ENCODE data around the gene RANBP3.

RANBP3 gene

GRCh38 chr19:5958851-5959122 is 19.2 kb downstream of the RANBP3 start:
- no peaks in the 10 kb centered on the region for H3K27me3 ChIP-seq (ENCODE audit: control insufficient read depth in 2 of 2, insufficient read depth in 2 of 2, low read length in 2 of 2)
- peaks cover 0 to 6% of the 10 kb centered on the region in 2 donors for H3K36me3 ChIP-seq (ENCODE audit: control insufficient read depth in 2 of 2, insufficient read depth in 2 of 2, low read length in 2 of 2)
- no peaks in the 10 kb centered on the region for H3K9me3 ChIP-seq (ENCODE audit: control insufficient read depth in 2 of 2, low read length in 2 of 2)
- no peak overlapping the region for H3K9ac ChIP-seq (ENCODE audit: low read depth in 1 of 2, low read length in 2 of 2)
- no peak overlapping the region for H3K27ac ChIP-seq (ENCODE audit: low read depth in 2 of 2, low read length in 2 of 2)
- H3K4me3 ChIP-seq (ENCODE audit: low read length in 2 of 2), result no peak overlapping the region
- peaks cover 58 to 71% of the 10 kb centered on the region in 2 donors for H3K4me1 ChIP-seq (ENCODE audit: control insufficient read depth in 2 of 2, insufficient read depth in 2 of 2, low read length in 2 of 2)

- Histone ChIP-seq H3K9me3 (ENCODE audit: control insufficient read depth in 2 of 2, low read length in 2 of 2) (no peaks in the 10 kb centered on the region), H3K4me1 (ENCODE audit: control insufficient read depth in 2 of 2, insufficient read depth in 2 of 2, low read length in 2 of 2) (peaks cover 63 to 73% of the 10 kb centered on the region in 2 donors), H3K27ac (ENCODE audit: low read depth in 2 of 2, low read length in 2 of 2) (no peak overlapping the region), H3K4me3 (ENCODE audit: low read length in 2 of 2) (no peak overlapping the region), H3K36me3 (ENCODE audit: control insufficient read depth in 2 of 2, insufficient read depth in 2 of 2, low read length in 2 of 2) (peaks cover 0 to 6% of the 10 kb centered on the region in 2 donors), H3K9ac (ENCODE audit: low read depth in 1 of 2, low read length in 2 of 2) (no peak overlapping the region), H3K27me3 (ENCODE audit: control insufficient read depth in 2 of 2, insufficient read depth in 2 of 2, low read length in 2 of 2) (no peaks in the 10 kb centered on the region)
Observed at GRCh38 chr19:5958074-5958850, 19.7 kb downstream of the RANBP3 start.

GRCh38 chr19:5957170-5957569 is 20.8 kb downstream of the RANBP3 start:
- H3K9ac ChIP-seq (ENCODE audit: low read depth in 1 of 2, low read length in 2 of 2), result no peak overlapping the region
- H3K27ac ChIP-seq (ENCODE audit: low read depth in 2 of 2, low read length in 2 of 2), result peak overlapping the region; percentile 38 to 40
- no peaks in the 10 kb centered on the region for H3K27me3 ChIP-seq (ENCODE audit: control insufficient read depth in 2 of 2, insufficient read depth in 2 of 2, low read length in 2 of 2)
- peaks cover 0 to 6% of the 10 kb centered on the region in 2 donors for H3K36me3 ChIP-seq (ENCODE audit: control insufficient read depth in 2 of 2, insufficient read depth in 2 of 2, low read length in 2 of 2)
- no peaks in the 10 kb centered on the region for H3K9me3 ChIP-seq (ENCODE audit: control insufficient read depth in 2 of 2, low read length in 2 of 2)
- H3K4me3 ChIP-seq (ENCODE audit: low read length in 2 of 2), result no peak overlapping the region
- H3K4me1 ChIP-seq (ENCODE audit: control insufficient read depth in 2 of 2, insufficient read depth in 2 of 2, low read length in 2 of 2), result peaks cover 55 to 75% of the 10 kb centered on the region in 2 donors

GRCh38 chr19:5956728-5957127 is 21.2 kb downstream of the RANBP3 start:
- peaks cover 0 to 6% of the 10 kb centered on the region in 2 donors for H3K36me3 ChIP-seq (ENCODE audit: control insufficient read depth in 2 of 2, insufficient read depth in 2 of 2, low read length in 2 of 2)
- H3K27me3 ChIP-seq (ENCODE audit: control insufficient read depth in 2 of 2, insufficient read depth in 2 of 2, low read length in 2 of 2), result no peaks in the 10 kb centered on the region
- H3K4me3 ChIP-seq (ENCODE audit: low read length in 2 of 2), result no peak overlapping the region
- H3K27ac ChIP-seq (ENCODE audit: low read depth in 2 of 2, low read length in 2 of 2), result peak overlapping the region in 1 of 2 donors; percentile 40
- H3K9ac ChIP-seq (ENCODE audit: low read depth in 1 of 2, low read length in 2 of 2), result no peak overlapping the region
- H3K9me3 ChIP-seq (ENCODE audit: control insufficient read depth in 2 of 2, low read length in 2 of 2), result no peaks in the 10 kb centered on the region
- peaks cover 53 to 75% of the 10 kb centered on the region in 2 donors for H3K4me1 ChIP-seq (ENCODE audit: control insufficient read depth in 2 of 2, insufficient read depth in 2 of 2, low read length in 2 of 2)

GRCh38 chr19:5956323-5956722 is 21.6 kb downstream of the RANBP3 start:
- Histone ChIP-seq H3K4me1 (ENCODE audit: control insufficient read depth in 2 of 2, insufficient read depth in 2 of 2, low read length in 2 of 2) (peaks cover 53 to 73% of the 10 kb centered on the region in 2 donors), H3K27ac (ENCODE audit: low read depth in 2 of 2, low read length in 2 of 2) (no peak overlapping the region), H3K27me3 (ENCODE audit: control insufficient read depth in 2 of 2, insufficient read depth in 2 of 2, low read length in 2 of 2) (no peaks in the 10 kb centered on the region), H3K4me3 (ENCODE audit: low read length in 2 of 2) (no peak overlapping the region), H3K9me3 (ENCODE audit: control insufficient read depth in 2 of 2, low read length in 2 of 2) (no peaks in the 10 kb centered on the region), H3K9ac (ENCODE audit: low read depth in 1 of 2, low read length in 2 of 2) (no peak overlapping the region), H3K36me3 (ENCODE audit: control insufficient read depth in 2 of 2, insufficient read depth in 2 of 2, low read length in 2 of 2) (peaks cover 0 to 6% of the 10 kb centered on the region in 2 donors)

- Histone ChIP-seq H3K36me3 (ENCODE audit: control insufficient read depth in 2 of 2, insufficient read depth in 2 of 2, low read length in 2 of 2) (peaks cover 0 to 6% of the 10 kb centered on the region in 2 donors), H3K27me3 (ENCODE audit: control insufficient read depth in 2 of 2, insufficient read depth in 2 of 2, low read length in 2 of 2) (no peaks in the 10 kb centered on the region), H3K4me3 (ENCODE audit: low read length in 2 of 2) (no peak overlapping the region), H3K27ac (ENCODE audit: low read depth in 2 of 2, low read length in 2 of 2) (no peak overlapping the region), H3K9me3 (ENCODE audit: control insufficient read depth in 2 of 2, low read length in 2 of 2) (no peaks in the 10 kb centered on the region), H3K9ac (ENCODE audit: low read depth in 1 of 2, low read length in 2 of 2) (no peak overlapping the region), H3K4me1 (ENCODE audit: control insufficient read depth in 2 of 2, insufficient read depth in 2 of 2, low read length in 2 of 2) (peaks cover 53 to 69% of the 10 kb centered on the region in 2 donors)
Observed at GRCh38 chr19:5955636-5955935, 22.4 kb downstream of the RANBP3 start.

- Histone ChIP-seq H3K36me3 (ENCODE audit: control insufficient read depth in 2 of 2, insufficient read depth in 2 of 2, low read length in 2 of 2) (peaks cover 3 to 14% of the 10 kb centered on the region in 2 donors), H3K27ac (ENCODE audit: low read depth in 2 of 2, low read length in 2 of 2) (peak overlapping the region; percentile 58 to 61), H3K27me3 (ENCODE audit: control insufficient read depth in 2 of 2, insufficient read depth in 2 of 2, low read length in 2 of 2) (no peaks in the 10 kb centered on the region), H3K9me3 (ENCODE audit: control insufficient read depth in 2 of 2, low read length in 2 of 2) (no peaks in the 10 kb centered on the region), H3K4me1 (ENCODE audit: control insufficient read depth in 2 of 2, insufficient read depth in 2 of 2, low read length in 2 of 2) (peaks cover 45 to 59% of the 10 kb centered on the region in 2 donors), H3K4me3 (ENCODE audit: low read length in 2 of 2) (peak overlapping the region; percentile 20 to 38), H3K9ac (ENCODE audit: low read depth in 1 of 2, low read length in 2 of 2) (peak overlapping the region in 1 of 2 donors; percentile 10)
Observed at GRCh38 chr19:5954293-5954692, 23.6 kb downstream of the RANBP3 start.

- Histone ChIP-seq H3K4me1 (ENCODE audit: control insufficient read depth in 2 of 2, insufficient read depth in 2 of 2, low read length in 2 of 2) (peaks cover 46 to 56% of the 10 kb centered on the region in 2 donors), H3K27me3 (ENCODE audit: control insufficient read depth in 2 of 2, insufficient read depth in 2 of 2, low read length in 2 of 2) (no peaks in the 10 kb centered on the region), H3K9me3 (ENCODE audit: control insufficient read depth in 2 of 2, low read length in 2 of 2) (no peaks in the 10 kb centered on the region), H3K9ac (ENCODE audit: low read depth in 1 of 2, low read length in 2 of 2) (no peak overlapping the region), H3K36me3 (ENCODE audit: control insufficient read depth in 2 of 2, insufficient read depth in 2 of 2, low read length in 2 of 2) (peaks cover 3 to 15% of the 10 kb centered on the region in 2 donors), H3K27ac (ENCODE audit: low read depth in 2 of 2, low read length in 2 of 2) (peak overlapping the region; percentile 58 to 61), H3K4me3 (ENCODE audit: low read length in 2 of 2) (peak overlapping the region in 1 of 2 donors; percentile 21)
Observed at GRCh38 chr19:5953680-5954213, 24.2 kb downstream of the RANBP3 start.

GRCh38 chr19:5953030-5953589 is 24.8 kb downstream of the RANBP3 start:
- no peaks in the 10 kb centered on the region for H3K27me3 ChIP-seq (ENCODE audit: control insufficient read depth in 2 of 2, insufficient read depth in 2 of 2, low read length in 2 of 2)
- peak overlapping the region in 1 of 2 donors; percentile 21 for H3K4me3 ChIP-seq (ENCODE audit: low read length in 2 of 2)
- peaks cover 49 to 53% of the 10 kb centered on the region in 2 donors for H3K4me1 ChIP-seq (ENCODE audit: control insufficient read depth in 2 of 2, insufficient read depth in 2 of 2, low read length in 2 of 2)
- H3K9ac ChIP-seq (ENCODE audit: low read depth in 1 of 2, low read length in 2 of 2), result no peak overlapping the region
- H3K36me3 ChIP-seq (ENCODE audit: control insufficient read depth in 2 of 2, insufficient read depth in 2 of 2, low read length in 2 of 2), result peaks cover 3 to 16% of the 10 kb centered on the region in 2 donors
- peak overlapping the region; percentile 58 to 61 for H3K27ac ChIP-seq (ENCODE audit: low read depth in 2 of 2, low read length in 2 of 2)
- H3K9me3 ChIP-seq (ENCODE audit: control insufficient read depth in 2 of 2, low read length in 2 of 2), result no peaks in the 10 kb centered on the region

- Histone ChIP-seq H3K27ac (ENCODE audit: low read depth in 2 of 2, low read length in 2 of 2) (no peak overlapping the region), H3K4me1 (ENCODE audit: control insufficient read depth in 2 of 2, insufficient read depth in 2 of 2, low read length in 2 of 2) (peaks cover 48 to 49% of the 10 kb centered on the region in 2 donors)
Observed at GRCh38 chr19:5952193-5953029, 25.5 kb downstream of the RANBP3 start.

More at GRCh38 chr19:5952193-5953029, 25.5 kb downstream of the RANBP3 start:
- H3K9me3 ChIP-seq (ENCODE audit: control insufficient read depth in 2 of 2, low read length in 2 of 2), result no peaks in the 10 kb centered on the region
- peak overlapping the region in 1 of 2 donors; percentile 24 for H3K9ac ChIP-seq (ENCODE audit: low read depth in 1 of 2, low read length in 2 of 2)
- peaks cover 3 to 14% of the 10 kb centered on the region in 2 donors for H3K36me3 ChIP-seq (ENCODE audit: control insufficient read depth in 2 of 2, insufficient read depth in 2 of 2, low read length in 2 of 2)
- H3K27me3 ChIP-seq (ENCODE audit: control insufficient read depth in 2 of 2, insufficient read depth in 2 of 2, low read length in 2 of 2), result no peaks in the 10 kb centered on the region
- H3K4me3 ChIP-seq (ENCODE audit: low read length in 2 of 2), result no peak overlapping the region
